Anterior cingulate cortex (tissue), 58 donors: Measurements from ENCODE around the gene ANTXR2.
"Not testable (repeated sequence)": the region's sequence is repeated elsewhere in the genome, so short reads cannot be mapped to it uniquely, and the experiment has no call there.

Experiments used
- DNase-seq, 58 donors: peaks; one replicate each; lab custom pipeline; 2025; lab: John Stamatoyannopoulos, UW

The ANTXR2 gene

DNA sequence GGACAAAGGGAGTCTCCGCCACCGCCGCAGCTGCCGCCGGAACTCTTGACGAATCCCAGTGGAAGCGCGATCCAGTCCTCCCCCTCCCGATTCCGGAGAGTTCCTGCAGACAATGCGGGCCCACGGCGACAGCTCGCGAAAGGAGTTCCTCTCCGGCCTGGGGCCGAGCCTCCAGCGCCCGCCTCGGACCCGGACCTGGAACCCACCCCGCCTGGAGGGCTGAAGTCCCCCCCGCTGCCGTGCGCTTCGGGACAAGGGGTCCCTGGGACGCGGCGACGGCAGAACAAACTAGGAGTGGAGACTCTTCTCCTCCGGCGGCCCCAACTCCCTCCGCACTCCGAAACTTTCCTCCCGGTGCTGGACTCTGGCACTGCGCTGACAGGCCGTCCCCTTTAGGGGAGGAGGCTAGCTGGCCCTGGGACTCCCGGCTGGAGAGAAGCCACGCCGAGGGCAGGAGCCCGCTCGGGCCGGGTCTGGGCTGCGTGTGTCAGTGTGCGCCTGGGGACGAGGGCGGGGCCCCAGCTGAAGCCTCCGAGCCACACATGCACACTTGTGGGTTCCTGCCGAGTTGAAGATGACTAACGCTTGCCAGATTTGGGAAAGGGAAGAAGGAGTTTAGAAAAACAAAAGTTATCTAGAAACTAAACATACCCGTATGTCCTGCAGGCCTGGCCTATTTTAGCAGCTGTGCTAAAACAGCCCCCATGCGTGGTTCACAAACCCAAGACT, at the start of gene ANTXR2:
TSS of gene ANTXR2 (minus strand) at position 486 of the 729 bp plus-strand sequence. CDS start 669 bp downstream, outside the sequence.
- peak in 55 of 58 donors; percentile 8 to 74 (median 47) for DNase-seq

DNA sequence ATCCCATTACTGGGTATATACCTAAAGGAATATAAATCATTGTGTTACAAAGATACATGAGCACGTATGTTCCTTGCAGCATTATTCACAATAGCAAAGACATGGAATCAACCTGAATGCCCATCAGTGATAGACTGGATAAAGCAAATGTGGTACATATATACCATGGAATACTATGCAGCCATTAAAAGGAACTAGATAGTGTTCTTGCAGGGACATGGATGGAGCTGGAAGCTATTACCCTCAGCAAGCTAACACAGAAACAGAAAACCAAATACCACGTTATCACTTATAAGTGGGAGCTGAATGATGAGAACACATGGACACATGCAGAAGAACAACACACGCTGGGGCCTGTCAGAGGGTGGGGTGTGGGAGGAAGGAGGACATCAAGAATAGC, 48.8 kb upstream of the ANTXR2 start:
- DNase-seq, result not testable (repeated sequence)

DNA sequence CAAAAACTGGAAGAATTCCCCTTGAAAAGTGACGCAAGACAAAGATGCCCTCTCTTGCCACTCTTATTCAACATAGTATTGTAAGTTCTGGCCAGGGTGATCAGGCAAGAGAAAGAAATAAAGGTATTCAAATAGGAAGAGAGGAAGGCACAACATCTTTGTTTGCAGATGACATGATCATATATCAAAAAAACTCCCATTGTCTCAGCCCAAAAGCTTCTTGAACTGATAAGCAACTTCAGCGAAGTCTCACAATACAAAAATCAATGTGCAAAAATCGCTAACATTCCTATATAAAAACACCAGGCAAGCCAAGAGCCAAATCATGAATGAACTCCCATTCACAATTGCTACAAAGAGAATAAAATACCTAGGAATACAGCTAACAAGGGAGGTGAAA, 46.6 kb upstream of the ANTXR2 start:
- not testable (repeated sequence) for DNase-seq

DNA sequence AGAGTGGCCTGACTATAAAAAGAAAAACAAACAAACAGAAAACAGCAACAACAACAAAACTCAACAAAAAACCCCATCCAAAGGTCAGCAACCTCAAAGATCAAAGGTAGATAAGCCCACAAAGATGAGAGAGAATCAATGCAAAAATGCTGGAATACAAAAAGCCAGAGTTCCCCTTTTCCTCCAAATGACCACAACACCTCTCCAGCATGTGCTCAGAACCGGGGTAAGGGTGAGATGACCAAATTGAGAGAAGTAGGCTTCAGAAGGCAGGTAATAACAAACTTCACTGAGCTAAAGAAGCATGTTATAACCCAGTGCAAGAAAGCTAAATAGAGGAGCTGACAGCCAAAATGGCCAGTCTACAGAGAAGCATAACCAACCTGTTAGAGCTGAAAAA, 43.5 kb upstream of the ANTXR2 start:
- no peak for DNase-seq

DNA sequence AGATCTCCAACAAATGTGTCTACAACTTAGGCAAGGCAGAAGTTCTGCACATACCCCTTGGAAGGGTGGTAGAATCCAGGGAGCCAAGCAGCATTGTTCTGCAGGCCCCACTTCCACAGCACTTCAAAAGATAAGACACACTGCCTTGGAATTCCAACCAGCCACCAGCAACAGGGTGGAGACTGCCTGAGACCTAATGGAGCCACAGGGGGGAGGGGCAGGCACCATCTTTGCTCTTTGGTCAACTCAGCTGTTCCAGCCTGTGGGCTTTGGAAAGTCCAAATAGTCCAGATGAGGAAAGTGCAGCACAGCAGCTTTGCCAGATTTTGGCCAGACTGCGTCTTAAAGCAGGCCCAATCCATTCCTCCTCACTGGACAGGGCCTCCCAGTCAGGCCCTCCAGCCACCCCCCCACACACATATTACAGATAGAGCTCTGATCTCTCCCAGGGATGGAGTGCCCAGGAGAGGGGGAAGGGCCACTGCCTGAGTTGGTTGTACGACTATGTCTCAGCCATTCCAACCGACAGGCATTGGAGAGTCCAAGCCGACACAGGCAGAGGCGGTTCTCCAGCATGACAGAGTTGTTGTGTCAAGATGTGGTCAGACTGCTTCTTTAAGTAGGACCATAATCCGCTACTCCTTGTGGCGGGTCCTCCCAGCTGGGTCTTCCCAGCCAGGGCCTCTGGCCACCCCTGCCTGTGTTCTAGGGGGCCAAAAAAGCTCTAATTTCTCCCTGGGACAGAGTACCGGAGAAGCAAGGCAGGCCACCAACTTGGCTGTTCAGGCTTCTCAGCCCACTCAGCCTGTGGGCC, 42.5 kb upstream of the ANTXR2 start:
- DNase-seq, result no peak

DNA sequence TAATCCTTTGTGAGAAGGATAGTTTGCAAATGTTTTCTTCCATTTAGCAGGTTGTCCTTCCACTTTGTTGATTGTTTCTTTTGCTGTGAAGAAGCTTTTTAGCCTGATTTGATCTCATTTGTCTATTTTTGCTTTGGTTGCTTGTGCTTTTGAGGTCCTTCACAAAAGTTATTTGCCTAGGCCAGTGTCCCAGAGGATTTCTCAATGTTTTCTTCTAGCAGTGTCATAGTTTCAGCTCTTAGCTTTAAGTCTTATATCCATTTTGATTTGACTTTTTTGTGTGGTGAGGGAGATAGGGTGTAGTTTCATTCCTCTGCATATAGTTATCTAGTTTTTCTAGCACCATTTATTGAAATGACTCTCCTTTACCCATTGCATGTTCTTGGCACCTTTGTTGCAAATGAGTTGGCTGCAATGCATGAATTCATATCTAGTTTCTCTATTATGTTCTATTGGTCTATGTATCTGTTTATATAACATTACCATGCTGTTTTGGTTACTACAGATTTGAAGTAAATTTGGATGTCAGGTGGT, 41.8 kb upstream of the ANTXR2 start:
- DNase-seq, result no peak

DNA sequence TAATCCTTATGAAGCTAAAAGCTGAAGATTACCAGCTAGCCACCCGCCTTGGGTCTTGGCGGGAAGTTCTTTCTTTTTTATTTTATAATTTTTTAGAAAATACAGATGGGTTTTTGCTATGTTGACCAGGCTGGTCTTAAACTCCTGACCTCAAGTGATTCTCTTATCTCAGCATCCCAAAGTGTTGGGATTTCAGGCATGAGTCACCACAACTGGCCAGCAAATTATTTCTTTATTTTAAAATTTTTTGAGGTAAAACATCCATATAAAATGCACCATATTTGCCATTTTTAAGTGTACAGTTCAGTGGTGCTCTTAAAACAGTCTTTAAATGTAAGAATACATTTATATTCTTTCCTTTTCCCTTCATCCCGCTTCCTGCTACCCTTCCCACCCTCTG, 40.6 kb upstream of the ANTXR2 start:
- no peak for DNase-seq

DNA sequence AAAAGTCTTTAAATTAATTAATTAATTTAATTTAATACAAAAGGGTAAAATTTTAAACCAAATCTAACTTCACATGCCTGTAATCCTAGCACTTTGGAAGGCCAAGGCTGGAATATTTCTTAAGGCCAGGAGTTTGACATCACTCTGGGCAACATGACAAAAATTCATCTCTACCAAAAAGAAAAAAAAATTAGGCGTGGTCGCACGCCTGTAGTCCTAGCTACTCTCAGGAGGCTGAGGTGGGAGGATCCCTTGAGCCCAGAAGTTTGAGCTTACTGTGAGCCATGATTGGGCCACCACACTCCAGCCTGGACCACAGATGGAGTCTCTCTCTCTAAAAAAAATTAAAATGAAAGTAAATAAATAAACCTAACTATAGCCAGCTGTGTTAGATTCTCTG, 39.2 kb upstream of the ANTXR2 start:
- DNase-seq, result no peak

DNA sequence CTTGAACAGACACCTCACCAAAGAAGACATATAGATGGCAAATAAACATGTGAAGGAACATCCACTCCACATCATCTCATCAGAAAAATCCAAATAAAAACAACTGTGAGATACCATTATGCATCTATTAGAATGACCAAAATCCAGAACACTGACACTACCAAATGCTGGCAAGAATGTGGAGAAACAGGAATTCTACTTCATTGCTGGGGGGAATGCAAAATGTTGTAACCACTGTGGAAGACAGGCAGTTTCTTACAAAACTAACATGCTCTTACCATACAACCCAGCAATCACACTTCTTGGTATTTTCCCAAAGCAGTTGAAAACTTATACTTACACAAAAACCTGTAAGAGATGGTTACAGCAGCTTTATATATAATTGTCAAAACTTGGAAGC, 38.2 kb upstream of the ANTXR2 start:
- no peak for DNase-seq

DNA sequence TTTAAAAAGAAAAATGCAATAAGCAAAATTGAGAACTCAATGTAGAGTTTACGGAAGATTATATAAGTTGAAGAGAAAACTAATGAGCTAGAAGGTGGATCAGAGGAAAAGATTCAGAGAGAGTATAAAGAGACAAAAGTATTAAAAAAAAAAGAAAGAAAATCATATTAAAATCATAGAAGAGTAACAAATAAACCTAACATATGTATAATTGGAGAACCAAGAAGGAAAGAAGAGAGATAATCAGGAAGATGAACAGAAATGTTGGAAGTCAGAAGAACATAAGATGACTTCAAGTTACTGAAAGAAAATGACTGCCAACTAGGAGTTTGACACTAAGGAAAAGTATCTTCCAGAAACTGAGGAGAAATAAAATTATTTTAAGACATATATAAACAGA, 34.3 kb upstream of the ANTXR2 start:
- no peak for DNase-seq

DNA sequence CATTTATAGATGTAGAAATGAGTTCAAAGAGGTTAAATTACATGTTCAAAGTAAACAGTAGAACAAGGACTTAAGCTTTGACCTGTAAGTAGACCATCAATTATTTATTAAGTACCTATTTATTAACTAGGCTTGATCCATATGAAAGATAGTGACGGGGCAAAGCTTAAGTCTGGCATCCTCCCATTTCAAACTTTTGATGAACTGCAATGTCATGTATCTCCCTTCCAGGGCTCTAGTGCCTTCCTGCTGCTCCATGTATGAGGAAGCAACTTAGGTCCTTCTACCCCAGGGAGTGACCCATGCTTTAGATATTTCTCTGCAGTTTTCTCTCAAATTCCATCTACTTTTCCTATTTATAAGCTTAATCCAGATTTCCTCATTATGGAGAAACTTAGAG, 31.9 kb upstream of the ANTXR2 start:
- DNase-seq, result no peak

DNA sequence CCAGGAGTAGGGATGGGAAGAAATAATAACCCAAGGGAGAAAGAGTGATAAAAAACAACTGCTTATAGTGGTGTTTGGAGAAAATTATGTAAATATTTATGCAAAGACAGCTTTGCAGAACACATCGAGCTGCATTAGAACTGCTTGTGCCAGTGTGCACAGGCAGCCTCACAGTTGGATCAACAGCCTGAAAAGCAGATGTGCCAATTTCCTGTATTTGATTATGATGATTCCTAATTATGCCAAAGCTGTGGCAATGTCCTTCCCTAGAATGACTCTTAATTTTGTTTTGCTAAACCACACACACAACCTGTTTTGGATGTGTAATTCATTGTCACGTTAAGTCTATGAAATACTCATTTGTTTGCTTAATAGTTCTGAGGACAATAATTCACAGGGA, 30.6 kb upstream of the ANTXR2 start:
- DNase-seq, result no peak

DNA sequence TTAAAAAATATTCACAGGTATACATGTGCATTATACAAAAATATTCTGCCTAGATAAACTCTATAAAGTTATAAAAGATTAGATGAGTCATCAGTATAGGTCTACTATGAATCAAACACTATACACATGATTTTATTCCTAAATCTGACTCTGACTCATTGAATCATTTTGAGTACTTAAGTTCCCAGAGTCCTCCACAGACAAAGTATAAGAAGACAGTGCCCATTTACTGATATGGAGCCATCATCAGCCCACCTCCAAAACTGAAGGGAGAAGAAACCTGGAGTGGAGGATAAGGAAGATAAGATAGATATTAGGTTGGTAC, 28.7 kb upstream of the ANTXR2 start:
- no peak for DNase-seq

DNA sequence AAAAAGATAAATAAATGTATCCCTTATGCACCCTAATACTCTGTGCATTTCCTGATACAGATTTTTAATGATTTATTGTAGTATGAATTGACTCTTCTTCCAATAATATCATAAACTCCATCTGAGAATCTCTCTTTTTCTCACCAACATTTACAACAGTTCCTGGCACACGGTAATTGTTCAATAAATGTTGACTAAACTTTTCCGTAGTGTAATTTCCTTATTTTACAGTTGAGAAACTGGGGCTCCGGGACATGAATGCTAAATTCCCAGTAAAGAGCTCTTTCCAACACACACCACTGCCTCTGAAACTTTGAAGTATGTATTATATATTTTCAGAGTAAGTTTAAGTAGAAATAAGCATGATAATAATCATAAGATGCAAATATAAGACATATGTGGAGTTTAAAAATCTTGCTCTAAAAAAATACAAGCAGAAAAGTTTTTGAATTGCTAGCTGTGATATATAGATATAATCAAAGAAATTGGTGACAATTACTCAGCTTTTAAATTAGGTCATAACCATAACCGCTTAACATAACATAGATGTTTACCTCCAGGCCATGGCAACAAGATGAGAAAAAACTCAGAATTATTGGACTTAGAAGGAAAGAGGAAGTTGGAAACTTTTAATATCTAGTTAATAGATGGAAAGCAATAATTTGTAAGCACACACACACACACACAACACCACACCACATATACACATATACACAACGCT, 28.2 kb upstream of the ANTXR2 start:
- no peak for DNase-seq

DNA sequence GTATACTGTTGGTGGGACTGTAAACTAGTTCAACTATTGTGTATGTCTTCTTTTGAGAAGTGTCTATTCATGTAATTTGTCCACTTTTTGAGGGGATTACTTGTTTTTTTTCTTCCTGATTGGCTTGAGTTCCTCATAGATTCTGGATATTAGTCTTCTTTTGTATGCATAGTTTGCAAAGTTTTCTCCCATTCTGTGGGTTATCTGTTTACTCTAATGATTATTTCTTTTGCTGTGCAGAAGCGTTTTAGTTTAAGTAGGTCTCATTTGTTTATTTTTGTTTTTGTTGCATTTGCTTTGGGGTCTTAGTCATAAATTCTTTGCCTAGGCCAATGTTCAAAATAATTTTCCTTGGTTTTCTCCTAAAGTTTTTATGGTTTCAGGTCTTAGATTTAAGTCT, 26.6 kb upstream of the ANTXR2 start:
- no peak for DNase-seq

DNA sequence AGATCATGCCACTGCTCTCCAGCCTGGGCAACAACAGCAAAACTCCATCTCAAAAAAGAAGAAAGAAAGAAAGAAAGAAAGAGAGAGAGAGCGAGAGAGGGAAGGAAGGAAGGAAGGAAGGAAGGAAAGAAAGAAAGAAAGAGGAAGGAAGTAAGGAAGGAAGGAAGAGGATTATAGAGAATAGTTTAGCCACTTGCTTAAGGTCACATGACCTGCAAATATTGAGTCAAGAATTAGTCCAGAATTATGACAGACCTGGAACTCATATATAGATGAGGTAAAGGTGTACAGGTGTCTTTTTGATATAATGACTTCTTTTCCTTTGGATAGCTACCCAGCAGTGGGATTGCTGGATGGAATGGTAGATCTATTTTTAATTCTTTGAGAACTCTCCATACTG, 25.6 kb upstream of the ANTXR2 start:
- DNase-seq, result no peak

DNA sequence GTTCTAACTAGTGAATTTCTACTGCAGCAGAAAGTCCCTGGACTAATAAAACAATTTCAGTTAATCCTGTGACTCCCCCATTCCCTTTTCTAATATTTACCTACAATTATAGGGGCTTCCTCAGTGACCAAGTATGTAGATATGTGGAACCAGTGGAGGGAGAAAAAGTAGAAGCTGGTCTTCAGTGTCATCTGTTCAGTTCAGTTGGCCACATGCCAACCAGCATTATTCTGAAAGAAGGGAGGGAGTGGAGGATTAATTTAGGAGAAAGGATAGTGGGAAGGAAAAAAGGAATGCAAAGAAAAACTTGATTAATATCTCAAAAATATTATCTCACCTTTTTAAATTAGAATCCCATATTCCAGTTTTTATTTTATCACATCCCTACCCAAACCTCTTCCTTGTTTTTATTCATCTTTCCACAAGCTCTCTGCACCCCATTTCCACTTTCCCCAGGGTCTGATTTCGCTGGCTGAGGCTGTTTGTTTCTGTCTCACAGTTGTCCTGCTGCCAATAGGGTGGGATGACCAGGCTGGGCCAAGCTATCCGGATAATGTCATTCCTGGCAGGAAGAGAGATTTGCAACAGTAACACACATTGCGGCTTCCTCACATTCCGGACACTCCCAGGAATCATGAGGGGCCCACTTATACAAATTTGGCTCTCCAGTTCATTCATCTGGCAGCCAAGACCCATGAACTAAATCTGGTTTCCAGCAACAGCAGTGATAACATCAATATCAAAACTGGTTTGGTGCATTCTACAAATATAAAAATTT, 24.6 kb upstream of the ANTXR2 start:
- no peak for DNase-seq

DNA sequence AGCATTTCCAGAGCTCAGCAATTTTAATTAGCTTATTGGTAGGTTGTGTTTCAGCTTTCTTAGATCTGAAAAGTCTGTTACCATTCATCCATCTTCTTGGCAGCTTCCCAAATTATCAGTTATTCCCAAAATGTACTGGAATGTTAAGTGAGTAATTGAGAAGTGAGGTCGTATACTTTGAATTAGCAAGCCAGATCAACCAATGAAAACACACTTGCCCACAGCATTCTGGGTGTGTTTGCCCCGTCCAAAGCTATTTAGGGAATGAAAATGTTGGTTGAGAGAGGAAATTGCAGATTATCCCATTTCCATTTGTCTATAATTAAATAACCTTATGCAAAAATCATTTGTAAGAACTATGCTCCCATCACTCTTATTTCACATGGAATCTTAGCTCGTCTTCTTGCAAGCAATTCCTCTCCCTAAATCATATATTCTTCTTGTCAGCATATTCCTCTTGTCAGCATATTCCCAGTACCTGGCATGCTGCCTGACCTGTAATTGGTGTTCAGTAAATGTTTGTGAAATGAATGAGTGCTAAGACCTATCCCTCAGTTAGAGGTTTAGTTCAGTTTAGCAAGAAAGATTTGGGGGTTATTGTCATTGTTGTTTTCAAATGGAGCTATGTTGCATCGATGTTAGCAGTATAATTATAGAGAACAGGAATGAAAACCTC, 23.3 kb upstream of the ANTXR2 start:
- DNase-seq, result no peak

DNA sequence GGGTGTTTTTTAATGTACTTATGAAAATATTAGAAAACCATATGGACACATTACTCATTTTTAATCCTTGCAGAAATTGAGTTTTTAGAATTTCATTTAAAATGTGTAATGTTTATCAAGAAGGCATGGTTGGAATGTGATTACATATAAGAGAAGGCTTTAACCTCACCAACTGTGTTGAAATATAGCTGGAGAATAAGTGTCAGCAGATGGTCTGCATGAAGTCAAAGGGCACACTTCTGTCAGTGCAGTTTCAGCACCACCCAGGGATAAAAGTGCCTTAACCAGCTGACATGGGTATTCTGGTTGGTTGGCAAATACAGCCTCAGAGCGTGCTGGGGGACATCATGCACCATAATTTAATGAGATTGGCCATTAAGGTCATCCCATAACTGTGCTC, 21.2 kb upstream of the ANTXR2 start:
- no peak for DNase-seq

DNA sequence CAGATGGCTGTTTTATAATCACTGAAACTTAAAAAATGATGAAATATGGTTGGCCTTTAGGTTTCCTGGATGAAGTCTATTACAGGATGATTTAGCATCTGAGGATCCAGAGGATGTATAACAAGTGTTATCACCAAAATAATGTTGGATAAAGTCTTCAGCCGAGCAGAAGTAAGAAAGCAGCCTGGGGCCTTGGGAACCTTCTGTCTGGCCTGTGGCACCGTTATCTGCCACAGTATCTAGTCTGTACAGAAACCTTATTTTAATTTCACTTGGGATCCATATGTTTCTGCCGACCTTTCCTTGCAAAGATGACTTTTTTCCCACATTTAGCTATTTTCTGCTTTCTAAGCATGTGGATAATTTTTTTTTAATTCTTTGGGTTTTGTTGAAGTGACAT, 20.5 kb upstream of the ANTXR2 start:
- DNase-seq, result no peak
